Endodermal cell (in vitro differentiated cells): ENCODE results near the gene IGSF5. TPM values are rescaled to one million over a fixed set of nuclear protein-coding genes. Genes with fewer than 3 reads are reported as not detected.

Experiments used
- DNase-seq: peaks from one replicate; pipeline ENCODE4 v3.0.0-alpha.2; 2017
- H3K27ac ChIP-seq: 2 replicates; pipeline ENCODE4 v1.5.1; 2013; ENCODE audit warnings: mild to moderate bottlenecking, low read depth, low read length, moderate library complexity
- H3K27me3 ChIP-seq: 2 replicates; pipeline ENCODE4 v1.6.1; 2013; ENCODE audit warnings: mild to moderate bottlenecking, low read length, moderate library complexity; ENCODE audit not compliant: insufficient read depth, control insufficient read depth, poor library complexity, severe bottlenecking
- H3K36me3 ChIP-seq: 2 replicates; pipeline ENCODE4 v1.7.0; 2013; ENCODE audit warnings: mild to moderate bottlenecking, low read length, moderate library complexity; ENCODE audit not compliant: control insufficient read depth, insufficient read depth
- H3K4me1 ChIP-seq: one replicate; pipeline ENCODE4 v1.7.0; 2013; ENCODE audit warnings: low read length; ENCODE audit not compliant: control insufficient read depth, insufficient read depth
- H3K4me3 ChIP-seq: 2 replicates; pipeline ENCODE4 v1.5.1; 2013; ENCODE audit warnings: mild to moderate bottlenecking, low read length, moderate library complexity
- H3K9ac ChIP-seq: 2 replicates; pipeline ENCODE4 v1.6.1; 2013; ENCODE audit warnings: mild to moderate bottlenecking, low read length, moderate library complexity; ENCODE audit not compliant: poor library complexity, severe bottlenecking; ENCODE audit errors: extremely low read depth
- H3K9me3 ChIP-seq: 2 replicates; pipeline ENCODE4 v1.6.1; 2013; ENCODE audit warnings: mild to moderate bottlenecking, low read length, moderate library complexity; ENCODE audit not compliant: control insufficient read depth
- H3K27ac Mint-ChIP-seq: 2 replicates; pipeline ENCODE4 v1.8.0; 2020; ENCODE audit warnings: mixed read lengths
- H3K27me3 Mint-ChIP-seq: 2 replicates; pipeline ENCODE4 v1.8.0; 2021; ENCODE audit warnings: mild to moderate bottlenecking, mixed read lengths; ENCODE audit not compliant: insufficient read depth
- H3K36me3 Mint-ChIP-seq: 2 replicates; pipeline ENCODE4 v1.8.0; 2020; ENCODE audit warnings: low read depth, mixed read lengths
- H3K4me1 Mint-ChIP-seq: 2 replicates; pipeline ENCODE4 v1.8.0; 2020; ENCODE audit warnings: mixed read lengths
- H3K4me3 Mint-ChIP-seq: 2 replicates; pipeline ENCODE4 v1.8.0; 2020; ENCODE audit warnings: mild to moderate bottlenecking, moderate library complexity, mixed read lengths
- H3K9me3 Mint-ChIP-seq: 2 replicates; pipeline ENCODE4 v1.8.0; 2020; ENCODE audit warnings: mild to moderate bottlenecking, mixed read lengths
- CTCF ChIP-seq: fragments of 200-600 bp; sonication (generic); conservative IDR thresholded peaks from 2 replicates; pipeline ENCODE4 v1.5.0; 2021; ENCODE audit warnings: antibody characterized with exemption, mild to moderate bottlenecking
- WGBS, 2 experiments: methylation state at CpG; one replicate each; pipeline versions ENCODE4 v1.1.5 to v1.1.7; 2013; ENCODE audit warnings: missing lambda C conversion rate in 2 of 2, mixed read lengths in 1 of 2; ENCODE audit not compliant: insufficient coverage in 1 of 2, insufficient read length in 1 of 2; 5-methylcytosine and 5-hydroxymethylcytosine counted together
- total RNA-seq, 2 donors: library from RNA; stranded (reverse); fragmentation: NEBNext Ultra II Directional in 1 of 2; extraction: Animal tissue kit (Norgen Biotek cat#: 25700) in 1 of 2; gene quantifications; 2 replicates in 1 of 2; 3 replicates in 1 of 2; pipeline ENCODE4 v1.2.1, GENCODE V29; 2021

Gene IGSF5
- total RNA-seq, 2 donors from 2014 or later = 0.77 to 0.81 TPM

- Mint-ChIP-seq H3K36me3 (peaks cover 4% of the 10 kb centered on the region), H3K9me3 (peaks cover 21% of the 10 kb centered on the region), H3K27me3 (peaks cover 3% of the 10 kb centered on the region), H3K27ac (no peak overlapping the region), H3K4me1 (no peaks in the 10 kb centered on the region), H3K4me3 (no peak overlapping the region)
- TF ChIP-seq CTCF = no peak
- Histone ChIP-seq H3K27me3 (no peaks in the 10 kb centered on the region), H3K9ac (no peak overlapping the region), H3K9me3 (peaks cover 14% of the 10 kb centered on the region), H3K36me3 (no peaks in the 10 kb centered on the region), H3K4me3 (no peak overlapping the region), H3K27ac (no peak overlapping the region), H3K4me1 (no peaks in the 10 kb centered on the region)
- WGBS, 2 experiments = 78 to 85% methylated on average over 7 to 8 of the region's 8 CpGs
- DNase-seq = no peak
Observed at GRCh38 chr21:39796466-39796865, 51.5 kb downstream of the IGSF5 start.

- Histone ChIP-seq H3K36me3 (no peaks in the 10 kb centered on the region), H3K4me1 (no peaks in the 10 kb centered on the region), H3K9ac (no peak overlapping the region), H3K4me3 (no peak overlapping the region), H3K9me3 (no peaks in the 10 kb centered on the region), H3K27me3 (no peaks in the 10 kb centered on the region), H3K27ac (no peak overlapping the region)
- 90 to 95% methylated on average over 5 to 7 of the region's 7 CpGs for WGBS, 2 experiments
- H3K4me1 Mint-ChIP-seq = no peaks in the 10 kb centered on the region
- no peak overlapping the region for H3K27ac Mint-ChIP-seq
- DNase-seq = no peak
- peaks cover 3% of the 10 kb centered on the region for H3K27me3 Mint-ChIP-seq
- no peaks in the 10 kb centered on the region for H3K36me3 Mint-ChIP-seq
- no peak for TF ChIP-seq CTCF
- H3K4me3 Mint-ChIP-seq = no peak overlapping the region
- H3K9me3 Mint-ChIP-seq = peaks cover 2% of the 10 kb centered on the region
Observed at GRCh38 chr21:39799178-39799577, 54.2 kb downstream of the IGSF5 start.

GRCh38 chr21:39800311-39800710, 55.3 kb downstream of the IGSF5 start:
- Mint-ChIP-seq H3K4me1 (no peaks in the 10 kb centered on the region), H3K27ac (no peak overlapping the region), H3K27me3 (peaks cover 2% of the 10 kb centered on the region), H3K36me3 (no peaks in the 10 kb centered on the region), H3K4me3 (no peak overlapping the region), H3K9me3 (peaks cover 2% of the 10 kb centered on the region)
- no peaks in the 10 kb centered on the region for H3K36me3 ChIP-seq
- DNase-seq = no peak
- H3K9me3 ChIP-seq = no peaks in the 10 kb centered on the region
- 87 to 98% methylated on average over 4 of the region's 4 CpGs for WGBS, 2 experiments
- no peak overlapping the region for H3K9ac ChIP-seq
- no peaks in the 10 kb centered on the region for H3K4me1 ChIP-seq
- TF ChIP-seq CTCF = no peak
- no peak overlapping the region for H3K4me3 ChIP-seq
- H3K27me3 ChIP-seq = no peaks in the 10 kb centered on the region
- no peak overlapping the region for H3K27ac ChIP-seq
